A549 (cell line): ENCODE results near the gene C18orf63.

Experiments used
- CEBPB ChIP-seq, 2 experiments: fragments of >200 bp in 1 of 2; sonication (Bioruptor Twin) in 1 of 2; formaldehyde crosslinking in 1 of 2; IDR thresholded peaks; 2 replicates each; pipeline ENCODE4 v1.6.1; 2012 to 2016
- CHD2 ChIP-seq: fragments of 150-350 bp; IDR thresholded peaks from 2 replicates; pipeline ENCODE4 v1.6.1; 2014; ENCODE audit warnings: low read length; ENCODE audit not compliant: partially characterized antibody
- CHD4 ChIP-seq: fragments of 200-600 bp; sonication (generic); IDR thresholded peaks from 2 replicates; pipeline ENCODE4 v1.6.1; 2016; ENCODE audit warnings: antibody characterized with exemption, mild to moderate bottlenecking, borderline replicate concordance
- EHF ChIP-seq: fragments of 250-450 bp; sonication (Bioruptor Pico); IDR thresholded peaks from 2 replicates; pipeline ENCODE4 v1.5.0; 2020; ENCODE audit warnings: mild to moderate bottlenecking
- KDM1A ChIP-seq: fragments of 200-600 bp; sonication (generic); IDR thresholded peaks from 2 replicates; pipeline ENCODE4 v1.6.1; 2016; ENCODE audit warnings: low read depth, mild to moderate bottlenecking
- POLR2A ChIP-seq: IDR thresholded peaks from 2 replicates; pipeline ENCODE4 v1.6.1; 2012; ENCODE audit warnings: mild to moderate bottlenecking, low read length
- RFX5 ChIP-seq: fragments of 450-650 bp; IDR thresholded peaks from 2 replicates; pipeline ENCODE4 v1.7.1; 2014; ENCODE audit warnings: antibody characterized with exemption, mild to moderate bottlenecking, moderate library complexity
- RNF2 ChIP-seq: fragments of 200-600 bp; sonication (generic); IDR thresholded peaks from 2 replicates; pipeline ENCODE4 v1.6.1; 2016; ENCODE audit warnings: low read depth, mild to moderate bottlenecking, antibody characterized with exemption, moderate library complexity, borderline replicate concordance
- TF ChIP-seq, protein P1 (sequence below): fragments of >200 bp; sonication (Bioruptor Twin); formaldehyde crosslinking; IDR thresholded peaks from 3 replicates; pipeline ENCODE4 v1.5.1; 2016
- TF ChIP-seq, protein P2 (sequence below): fragments of 200-600 bp; sonication (generic); IDR thresholded peaks from 2 replicates; pipeline ENCODE4 v1.6.1; 2016; ENCODE audit warnings: antibody characterized with exemption, mild to moderate bottlenecking, moderate library complexity
- TF ChIP-seq, protein P3 (sequence below): IDR thresholded peaks from 2 replicates; pipeline ENCODE4 v1.6.1; 2012
- TF ChIP-seq, protein P4 (sequence below): IDR thresholded peaks from 2 replicates; pipeline ENCODE4 v1.6.1; 2012

DNA sequence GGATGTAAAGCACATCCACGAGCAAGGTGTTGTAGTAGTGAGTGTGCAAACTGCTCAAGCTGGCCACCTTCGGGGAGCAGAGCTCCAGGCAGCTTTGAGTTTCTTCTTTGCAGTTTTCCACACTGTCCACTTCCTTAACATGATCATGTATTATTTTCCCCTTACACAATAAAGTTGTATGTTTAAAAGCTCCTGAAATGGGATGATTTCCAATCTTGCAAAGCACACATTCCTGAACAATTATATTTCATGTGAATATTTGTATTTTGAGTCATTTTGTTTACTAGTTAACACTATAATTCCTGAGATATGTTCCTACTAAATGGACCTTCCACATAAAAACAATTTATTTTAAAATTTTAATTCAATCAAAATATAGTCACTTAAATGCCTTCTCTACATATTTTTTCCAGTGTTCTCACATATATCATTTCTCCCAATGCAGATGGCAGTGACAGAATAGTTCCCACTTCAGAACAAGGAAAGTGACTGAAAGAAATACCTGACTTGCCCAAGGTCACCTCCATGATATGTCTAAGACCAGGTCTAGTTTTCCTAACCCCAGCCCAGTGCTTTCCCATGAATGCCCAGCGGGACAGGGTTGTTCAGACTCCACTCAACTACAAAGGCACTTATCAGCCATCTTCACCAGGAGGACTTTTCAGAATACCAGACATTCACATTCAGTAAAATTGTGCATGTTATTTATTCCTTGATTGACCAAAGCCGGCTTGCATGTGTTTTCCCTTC is 29.4 kb upstream of the C18orf63 start:
- no peak for TF ChIP-seq POLR2A
- TF ChIP-seq RNF2, result no peak
- TF ChIP-seq, protein P1, sequence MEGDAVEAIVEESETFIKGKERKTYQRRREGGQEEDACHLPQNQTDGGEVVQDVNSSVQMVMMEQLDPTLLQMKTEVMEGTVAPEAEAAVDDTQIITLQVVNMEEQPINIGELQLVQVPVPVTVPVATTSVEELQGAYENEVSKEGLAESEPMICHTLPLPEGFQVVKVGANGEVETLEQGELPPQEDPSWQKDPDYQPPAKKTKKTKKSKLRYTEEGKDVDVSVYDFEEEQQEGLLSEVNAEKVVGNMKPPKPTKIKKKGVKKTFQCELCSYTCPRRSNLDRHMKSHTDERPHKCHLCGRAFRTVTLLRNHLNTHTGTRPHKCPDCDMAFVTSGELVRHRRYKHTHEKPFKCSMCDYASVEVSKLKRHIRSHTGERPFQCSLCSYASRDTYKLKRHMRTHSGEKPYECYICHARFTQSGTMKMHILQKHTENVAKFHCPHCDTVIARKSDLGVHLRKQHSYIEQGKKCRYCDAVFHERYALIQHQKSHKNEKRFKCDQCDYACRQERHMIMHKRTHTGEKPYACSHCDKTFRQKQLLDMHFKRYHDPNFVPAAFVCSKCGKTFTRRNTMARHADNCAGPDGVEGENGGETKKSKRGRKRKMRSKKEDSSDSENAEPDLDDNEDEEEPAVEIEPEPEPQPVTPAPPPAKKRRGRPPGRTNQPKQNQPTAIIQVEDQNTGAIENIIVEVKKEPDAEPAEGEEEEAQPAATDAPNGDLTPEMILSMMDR, result no peak
- TF ChIP-seq CHD2, result no peak
- TF ChIP-seq, protein P2, sequence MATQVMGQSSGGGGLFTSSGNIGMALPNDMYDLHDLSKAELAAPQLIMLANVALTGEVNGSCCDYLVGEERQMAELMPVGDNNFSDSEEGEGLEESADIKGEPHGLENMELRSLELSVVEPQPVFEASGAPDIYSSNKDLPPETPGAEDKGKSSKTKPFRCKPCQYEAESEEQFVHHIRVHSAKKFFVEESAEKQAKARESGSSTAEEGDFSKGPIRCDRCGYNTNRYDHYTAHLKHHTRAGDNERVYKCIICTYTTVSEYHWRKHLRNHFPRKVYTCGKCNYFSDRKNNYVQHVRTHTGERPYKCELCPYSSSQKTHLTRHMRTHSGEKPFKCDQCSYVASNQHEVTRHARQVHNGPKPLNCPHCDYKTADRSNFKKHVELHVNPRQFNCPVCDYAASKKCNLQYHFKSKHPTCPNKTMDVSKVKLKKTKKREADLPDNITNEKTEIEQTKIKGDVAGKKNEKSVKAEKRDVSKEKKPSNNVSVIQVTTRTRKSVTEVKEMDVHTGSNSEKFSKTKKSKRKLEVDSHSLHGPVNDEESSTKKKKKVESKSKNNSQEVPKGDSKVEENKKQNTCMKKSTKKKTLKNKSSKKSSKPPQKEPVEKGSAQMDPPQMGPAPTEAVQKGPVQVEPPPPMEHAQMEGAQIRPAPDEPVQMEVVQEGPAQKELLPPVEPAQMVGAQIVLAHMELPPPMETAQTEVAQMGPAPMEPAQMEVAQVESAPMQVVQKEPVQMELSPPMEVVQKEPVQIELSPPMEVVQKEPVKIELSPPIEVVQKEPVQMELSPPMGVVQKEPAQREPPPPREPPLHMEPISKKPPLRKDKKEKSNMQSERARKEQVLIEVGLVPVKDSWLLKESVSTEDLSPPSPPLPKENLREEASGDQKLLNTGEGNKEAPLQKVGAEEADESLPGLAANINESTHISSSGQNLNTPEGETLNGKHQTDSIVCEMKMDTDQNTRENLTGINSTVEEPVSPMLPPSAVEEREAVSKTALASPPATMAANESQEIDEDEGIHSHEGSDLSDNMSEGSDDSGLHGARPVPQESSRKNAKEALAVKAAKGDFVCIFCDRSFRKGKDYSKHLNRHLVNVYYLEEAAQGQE, result no peak
- no peak for TF ChIP-seq CEBPB (IDR thresholded peaks at IDR 0.05)
- TF ChIP-seq, protein P3, sequence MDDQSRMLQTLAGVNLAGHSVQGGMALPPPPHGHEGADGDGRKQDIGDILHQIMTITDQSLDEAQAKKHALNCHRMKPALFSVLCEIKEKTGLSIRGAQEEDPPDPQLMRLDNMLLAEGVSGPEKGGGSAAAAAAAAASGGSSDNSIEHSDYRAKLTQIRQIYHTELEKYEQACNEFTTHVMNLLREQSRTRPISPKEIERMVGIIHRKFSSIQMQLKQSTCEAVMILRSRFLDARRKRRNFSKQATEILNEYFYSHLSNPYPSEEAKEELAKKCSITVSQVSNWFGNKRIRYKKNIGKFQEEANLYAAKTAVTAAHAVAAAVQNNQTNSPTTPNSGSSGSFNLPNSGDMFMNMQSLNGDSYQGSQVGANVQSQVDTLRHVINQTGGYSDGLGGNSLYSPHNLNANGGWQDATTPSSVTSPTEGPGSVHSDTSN, result no peak
- no peak for TF ChIP-seq RFX5
- TF ChIP-seq EHF (CRISPR knock-in tag), result no peak
- no peak for TF ChIP-seq CHD4
- TF ChIP-seq KDM1A, result no peak
- TF ChIP-seq, protein P4, sequence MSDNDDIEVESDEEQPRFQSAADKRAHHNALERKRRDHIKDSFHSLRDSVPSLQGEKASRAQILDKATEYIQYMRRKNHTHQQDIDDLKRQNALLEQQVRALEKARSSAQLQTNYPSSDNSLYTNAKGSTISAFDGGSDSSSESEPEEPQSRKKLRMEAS, result no peak
